Left ventricle myocardium inferior (tissue), 1 donor: ENCODE data around the gene KBTBD8. TPM values are rescaled to one million over a fixed set of nuclear protein-coding genes. Genes with fewer than 3 reads are reported as not detected.

Experiments
- DNase-seq: peaks from one replicate; pipeline ENCODE4 v3.0.0-alpha.2; 2020
- H3K27ac ChIP-seq: fragments of 200-600 bp; replicated peaks from 2 replicates; pipeline ENCODE4 v1.8.0; 2021
- H3K27me3 ChIP-seq: fragments of 200-600 bp; 2 replicates; pipeline ENCODE4 v1.8.0; 2021; ENCODE audit warnings: low read depth
- H3K36me3 ChIP-seq: fragments of 200-600 bp; 2 replicates; pipeline ENCODE4 v1.8.0; 2021
- H3K4me1 ChIP-seq: fragments of 200-600 bp; 2 replicates; pipeline ENCODE4 v1.8.0; 2021
- H3K4me3 ChIP-seq: fragments of 200-600 bp; 2 replicates; pipeline ENCODE4 v1.8.0; 2021; ENCODE audit warnings: mild to moderate bottlenecking, moderate library complexity
- H3K9me3 ChIP-seq: fragments of 200-600 bp; replicated peaks from 2 replicates; pipeline ENCODE4 v1.8.0; 2021
- intact Hi-C: fragments of 100-400 bp; cut with micrococcal nuclease; formaldehyde crosslinking; loops from one replicate; pipeline ENCODE4 v1.11.0; 2022
- total RNA-seq: library from RNA; stranded (reverse); fragmentation: NEBNext Ultra II Directional; extraction: Animal tissue kit (Norgen Biotek cat#: 25700); gene quantifications from one replicate; pipeline ENCODE4 v1.2.1, GENCODE V29; 2021
- TF ChIP-seq, protein P1 (sequence below): fragments of 200-600 bp; IDR thresholded peaks from 2 replicates; pipeline ENCODE4 v1.8.0; 2021; ENCODE audit warnings: antibody characterized with exemption, mild to moderate bottlenecking, borderline replicate concordance
- donor health status: DM: no; HTN: yes; CAD: no; lungs with severe emphysema.

KBTBD8 gene
- total RNA-seq, 1 donor from 2014 or later, result 3.6 TPM

DNA sequence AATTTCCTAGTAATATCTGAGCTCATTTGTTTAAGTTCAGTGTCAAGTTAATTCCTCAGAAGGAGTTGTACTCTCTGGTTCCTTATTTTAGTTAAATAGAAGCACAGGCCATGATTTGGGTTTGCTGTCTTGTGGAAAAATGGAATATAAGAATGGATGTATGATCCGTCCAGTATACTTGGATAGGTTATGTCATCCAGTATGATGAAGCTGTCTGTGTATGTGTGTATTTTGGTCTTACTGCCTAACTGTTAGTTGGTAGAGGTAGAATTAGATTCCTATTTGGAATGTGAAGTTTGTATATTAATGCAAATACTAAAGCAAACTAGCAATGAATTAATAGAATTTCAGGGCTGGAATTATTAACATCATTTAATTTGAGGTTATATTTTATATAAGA, 7.9 kb downstream of the KBTBD8 start:
- Histone ChIP-seq H3K27ac (peak overlapping the region; percentile 69), H3K27me3 (no peaks in the 10 kb centered on the region), H3K9me3 (no peaks in the 10 kb centered on the region), H3K4me3 (peak overlapping the region; percentile 47), H3K4me1 (peaks cover 42% of the 10 kb centered on the region), H3K36me3 (peaks cover 16% of the 10 kb centered on the region)
- intact Hi-C loops, result no loop called here
- DNase-seq, result no peak
- TF ChIP-seq, protein P1, sequence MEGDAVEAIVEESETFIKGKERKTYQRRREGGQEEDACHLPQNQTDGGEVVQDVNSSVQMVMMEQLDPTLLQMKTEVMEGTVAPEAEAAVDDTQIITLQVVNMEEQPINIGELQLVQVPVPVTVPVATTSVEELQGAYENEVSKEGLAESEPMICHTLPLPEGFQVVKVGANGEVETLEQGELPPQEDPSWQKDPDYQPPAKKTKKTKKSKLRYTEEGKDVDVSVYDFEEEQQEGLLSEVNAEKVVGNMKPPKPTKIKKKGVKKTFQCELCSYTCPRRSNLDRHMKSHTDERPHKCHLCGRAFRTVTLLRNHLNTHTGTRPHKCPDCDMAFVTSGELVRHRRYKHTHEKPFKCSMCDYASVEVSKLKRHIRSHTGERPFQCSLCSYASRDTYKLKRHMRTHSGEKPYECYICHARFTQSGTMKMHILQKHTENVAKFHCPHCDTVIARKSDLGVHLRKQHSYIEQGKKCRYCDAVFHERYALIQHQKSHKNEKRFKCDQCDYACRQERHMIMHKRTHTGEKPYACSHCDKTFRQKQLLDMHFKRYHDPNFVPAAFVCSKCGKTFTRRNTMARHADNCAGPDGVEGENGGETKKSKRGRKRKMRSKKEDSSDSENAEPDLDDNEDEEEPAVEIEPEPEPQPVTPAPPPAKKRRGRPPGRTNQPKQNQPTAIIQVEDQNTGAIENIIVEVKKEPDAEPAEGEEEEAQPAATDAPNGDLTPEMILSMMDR, result no peak

DNA sequence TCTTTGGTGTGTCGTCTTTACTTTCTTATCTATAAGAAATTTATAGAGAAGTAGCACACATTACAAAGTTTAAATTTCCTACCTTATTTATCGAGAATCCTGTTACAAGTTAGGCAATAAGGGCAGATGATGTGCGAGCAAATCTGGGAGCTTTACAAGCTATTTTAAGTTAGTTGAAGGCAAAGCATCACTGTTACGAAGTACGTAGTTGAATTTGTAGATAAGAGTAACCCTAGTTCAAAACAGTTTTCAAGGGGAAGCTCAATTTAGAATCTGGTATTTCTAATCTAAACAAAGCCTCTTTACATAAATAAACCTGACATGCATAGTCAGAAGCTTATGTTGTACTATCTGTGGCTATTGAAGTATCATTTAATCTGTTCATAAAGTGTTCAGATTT, 8.4 kb downstream of the KBTBD8 start:
- DNase-seq, result no peak
- Histone ChIP-seq H3K9me3 (no peaks in the 10 kb centered on the region), H3K36me3 (peaks cover 16% of the 10 kb centered on the region), H3K4me3 (peak overlapping the region; percentile 47), H3K27ac (peak overlapping the region; percentile 69), H3K27me3 (no peaks in the 10 kb centered on the region), H3K4me1 (peaks cover 37% of the 10 kb centered on the region)
- TF ChIP-seq, protein P1, result no peak
- intact Hi-C loops, result no loop called here

GRCh38 chr3:67008388-67008787, 10.3 kb downstream of the KBTBD8 start:
- no peaks in the 10 kb centered on the region for H3K27me3 ChIP-seq
- H3K4me1 ChIP-seq, result peaks cover 32% of the 10 kb centered on the region
- DNase-seq, result no peak
- H3K36me3 ChIP-seq, result peaks cover 9% of the 10 kb centered on the region
- H3K27ac ChIP-seq, result peak overlapping the region; percentile 69
- intact Hi-C loops, result no loop called here
- no peaks in the 10 kb centered on the region for H3K9me3 ChIP-seq
- TF ChIP-seq, protein P1, result no peak
- H3K4me3 ChIP-seq, result no peak overlapping the region

GRCh38 chr3:67009716-67010115, 11.6 kb downstream of the KBTBD8 start:
- H3K27ac ChIP-seq, result no peak overlapping the region
- H3K9me3 ChIP-seq, result no peaks in the 10 kb centered on the region
- intact Hi-C loops, result no loop called here

GRCh38 chr3:67011414-67012131, 13.5 kb downstream of the KBTBD8 start:
- no peaks in the 10 kb centered on the region for H3K36me3 ChIP-seq
- intact Hi-C loops, result no loop called here
- H3K27ac ChIP-seq, result no peak overlapping the region
- H3K27me3 ChIP-seq, result no peaks in the 10 kb centered on the region
- no peaks in the 10 kb centered on the region for H3K9me3 ChIP-seq
- H3K4me1 ChIP-seq, result peaks cover 27% of the 10 kb centered on the region
- no peak overlapping the region for H3K4me3 ChIP-seq
- TF ChIP-seq, protein P1, result no peak
- DNase-seq, result no peak

More at GRCh38 chr3:67009716-67010115, 11.6 kb downstream of the KBTBD8 start:
- no peak for DNase-seq
- Histone ChIP-seq H3K4me1 (peaks cover 32% of the 10 kb centered on the region), H3K36me3 (no peaks in the 10 kb centered on the region), H3K27me3 (no peaks in the 10 kb centered on the region), H3K4me3 (no peak overlapping the region)
- TF ChIP-seq, protein P1, result no peak
